ENCODE results near the gene KDM4C.

DNA sequence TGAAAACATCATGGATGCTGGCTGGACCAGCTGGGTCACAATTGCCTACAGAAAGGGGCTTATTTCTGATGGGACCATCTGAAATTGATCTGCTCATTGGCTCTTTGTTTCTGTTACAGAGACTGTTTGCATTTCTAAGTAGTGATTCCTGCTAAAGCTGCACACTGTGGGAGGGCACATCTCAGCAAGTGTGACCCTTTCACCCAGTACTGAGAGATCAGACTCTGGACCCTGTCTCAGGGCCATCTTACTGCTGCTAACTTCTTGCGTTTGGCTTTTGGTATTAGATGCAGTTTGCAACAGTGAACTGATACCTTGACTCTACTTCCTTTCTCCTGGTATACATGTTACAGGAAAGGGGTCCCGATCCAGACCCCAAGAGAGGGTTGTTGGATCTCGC is 24.5 kb upstream of the KDM4C start:
- no peak for TF ChIP-seq EZH2phosphoT487 (IDR thresholded peaks at IDR 0.05; ENCODE audit: borderline replicate concordance, low read depth, low read length)
- TF ChIP-seq, protein P1, sequence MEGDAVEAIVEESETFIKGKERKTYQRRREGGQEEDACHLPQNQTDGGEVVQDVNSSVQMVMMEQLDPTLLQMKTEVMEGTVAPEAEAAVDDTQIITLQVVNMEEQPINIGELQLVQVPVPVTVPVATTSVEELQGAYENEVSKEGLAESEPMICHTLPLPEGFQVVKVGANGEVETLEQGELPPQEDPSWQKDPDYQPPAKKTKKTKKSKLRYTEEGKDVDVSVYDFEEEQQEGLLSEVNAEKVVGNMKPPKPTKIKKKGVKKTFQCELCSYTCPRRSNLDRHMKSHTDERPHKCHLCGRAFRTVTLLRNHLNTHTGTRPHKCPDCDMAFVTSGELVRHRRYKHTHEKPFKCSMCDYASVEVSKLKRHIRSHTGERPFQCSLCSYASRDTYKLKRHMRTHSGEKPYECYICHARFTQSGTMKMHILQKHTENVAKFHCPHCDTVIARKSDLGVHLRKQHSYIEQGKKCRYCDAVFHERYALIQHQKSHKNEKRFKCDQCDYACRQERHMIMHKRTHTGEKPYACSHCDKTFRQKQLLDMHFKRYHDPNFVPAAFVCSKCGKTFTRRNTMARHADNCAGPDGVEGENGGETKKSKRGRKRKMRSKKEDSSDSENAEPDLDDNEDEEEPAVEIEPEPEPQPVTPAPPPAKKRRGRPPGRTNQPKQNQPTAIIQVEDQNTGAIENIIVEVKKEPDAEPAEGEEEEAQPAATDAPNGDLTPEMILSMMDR (conservative IDR thresholded peaks at IDR 0.05; ENCODE audit: low read length) = no peak
